ENCODE data around the gene SPSB4.
"Not testable (repeated sequence)": the region's sequence is repeated elsewhere in the genome, so short reads cannot be mapped to it uniquely, and the experiment has no call there.

The SPSB4 gene

DNA sequence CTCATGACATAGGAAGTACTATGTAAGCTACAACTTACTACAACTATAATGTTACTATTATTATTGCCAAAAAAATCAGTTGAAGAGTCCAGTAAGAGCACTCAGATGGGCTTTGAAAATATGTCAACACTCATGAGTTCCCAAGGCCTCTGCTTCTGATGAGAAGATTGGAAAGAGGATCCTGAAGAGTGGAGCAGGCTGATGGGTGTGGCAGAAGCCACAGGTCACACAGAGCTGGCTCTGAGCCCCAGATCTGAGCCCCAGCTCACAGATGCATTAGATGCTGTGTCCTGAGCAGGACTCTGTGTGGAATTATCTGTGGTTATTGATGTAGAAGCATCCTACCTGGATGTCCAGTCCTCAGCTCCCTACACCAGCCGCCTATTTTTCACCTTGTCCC lies 65.6 kb downstream of the SPSB4 start:
- no peak for DNase-seq (ENCODE audit: low spot score)

DNA sequence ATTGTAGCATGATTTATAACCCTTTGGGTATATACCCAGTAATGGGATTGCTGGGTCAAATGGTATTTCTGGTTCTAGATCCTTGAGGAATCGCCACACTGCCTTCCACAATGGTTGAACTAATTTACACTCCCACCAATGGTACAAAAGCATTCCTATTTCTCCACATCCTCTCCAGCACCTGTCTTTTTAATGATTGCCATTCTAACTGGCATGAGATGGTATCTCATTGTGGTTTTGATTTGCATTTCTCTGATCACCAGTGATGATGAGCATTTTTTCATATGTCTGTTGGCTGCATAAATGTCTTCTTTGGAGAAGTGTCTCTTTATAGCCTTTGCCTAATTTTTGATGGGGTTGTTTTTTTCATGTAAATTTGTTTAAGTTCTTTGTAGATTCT lies 66.8 kb downstream of the SPSB4 start:
- DNase-seq (ENCODE audit: low spot score): not testable (repeated sequence)

DNA sequence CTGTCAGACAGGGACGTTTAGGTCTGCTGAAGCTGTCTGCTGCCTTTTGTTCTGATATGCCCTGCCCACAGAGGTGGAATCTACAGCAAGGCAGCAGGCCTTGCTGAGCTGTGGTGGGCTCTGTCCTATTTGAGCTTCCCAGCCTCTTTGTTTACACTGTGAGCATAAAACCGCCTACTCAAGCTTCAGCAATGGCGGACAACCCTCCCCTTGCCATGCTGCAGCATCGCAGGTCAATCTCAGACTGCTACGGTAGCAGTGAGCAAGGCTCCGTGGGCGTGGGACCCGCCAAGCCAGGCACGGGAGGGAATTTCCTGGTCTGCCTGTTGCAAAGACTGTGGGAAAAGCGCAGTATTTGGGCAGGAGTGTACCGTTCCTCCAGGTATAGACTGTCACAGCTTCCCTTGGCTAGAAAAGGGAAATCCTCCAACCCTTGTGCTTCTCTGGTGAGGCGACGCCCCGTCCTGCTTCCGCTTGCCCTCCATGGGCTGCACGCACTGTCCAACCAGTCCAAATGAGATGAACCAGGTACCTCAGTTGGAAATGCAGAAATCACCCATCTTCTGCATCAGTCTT lies 71.4 kb downstream of the SPSB4 start:
- DNase-seq (ENCODE audit: low spot score): no peak

GRCh38 chr3:141123677-141124410 lies 72.7 kb downstream of the SPSB4 start:
- DNase-seq (ENCODE audit: low spot score): no peak

- no peak for DNase-seq (ENCODE audit: low spot score)
Measured at GRCh38 chr3:141124715-141125114, 73.6 kb downstream of the SPSB4 start.

DNA sequence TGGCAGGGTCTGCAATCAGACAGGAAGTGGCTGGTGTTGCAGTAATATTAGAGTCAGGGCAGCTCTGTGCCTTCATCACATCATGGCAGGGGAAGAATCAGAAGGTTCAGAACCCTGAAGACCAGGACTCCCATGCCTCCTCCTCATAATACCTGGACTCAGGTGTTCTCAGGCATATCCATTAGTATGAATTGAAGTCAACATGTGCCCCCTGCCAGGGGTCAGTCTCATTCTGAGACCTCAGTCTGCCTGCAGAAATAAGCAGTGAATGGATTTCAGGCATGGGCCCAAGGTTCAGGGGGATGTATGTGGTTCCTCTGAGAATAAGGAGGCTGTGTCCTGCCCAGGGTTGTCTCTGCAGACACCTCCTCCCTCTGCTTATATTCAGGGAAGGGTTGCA lies 74.2 kb downstream of the SPSB4 start:
- no peak for DNase-seq (ENCODE audit: low spot score)

DNA sequence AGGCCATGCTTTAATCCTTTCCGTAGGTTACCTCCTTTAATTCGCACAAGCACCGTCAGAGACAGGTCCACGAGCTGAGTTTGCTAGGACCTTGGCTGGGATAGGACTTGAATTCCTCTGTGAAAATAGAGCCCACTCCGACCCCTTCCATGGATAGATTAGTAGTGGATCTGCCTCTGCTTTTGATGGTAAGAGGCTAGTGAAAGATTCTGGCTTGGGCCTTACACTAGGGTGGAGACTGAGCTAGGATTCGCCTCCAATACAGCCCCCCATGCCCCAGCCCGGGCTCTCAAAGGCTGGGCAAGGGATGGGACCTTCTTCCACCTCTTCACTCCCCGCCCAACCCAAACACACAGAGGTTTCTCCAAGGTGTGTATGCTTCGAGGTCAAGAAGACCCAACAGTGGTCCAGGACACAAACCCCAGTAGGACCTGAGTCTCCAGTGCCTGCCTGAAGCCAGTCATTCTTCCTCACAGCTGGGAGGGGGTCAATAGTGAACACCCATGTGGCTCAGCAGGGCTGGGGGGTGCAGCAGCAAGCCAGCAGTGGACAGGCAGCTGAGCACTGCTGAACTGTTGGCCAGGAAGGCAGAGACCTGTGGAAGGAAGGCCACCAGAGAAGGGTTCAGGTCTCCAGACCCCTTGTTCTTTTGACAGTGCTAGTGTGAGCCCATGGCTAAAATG lies 75.7 kb downstream of the SPSB4 start:
- DNase-seq (ENCODE audit: low spot score): no peak

GRCh38 chr3:141127344-141128125 lies 76.4 kb downstream of the SPSB4 start:
- no peak for DNase-seq (ENCODE audit: low spot score)

GRCh38 chr3:141128126-141128777 lies 77.1 kb downstream of the SPSB4 start:
- no peak for DNase-seq (ENCODE audit: low spot score)

DNA sequence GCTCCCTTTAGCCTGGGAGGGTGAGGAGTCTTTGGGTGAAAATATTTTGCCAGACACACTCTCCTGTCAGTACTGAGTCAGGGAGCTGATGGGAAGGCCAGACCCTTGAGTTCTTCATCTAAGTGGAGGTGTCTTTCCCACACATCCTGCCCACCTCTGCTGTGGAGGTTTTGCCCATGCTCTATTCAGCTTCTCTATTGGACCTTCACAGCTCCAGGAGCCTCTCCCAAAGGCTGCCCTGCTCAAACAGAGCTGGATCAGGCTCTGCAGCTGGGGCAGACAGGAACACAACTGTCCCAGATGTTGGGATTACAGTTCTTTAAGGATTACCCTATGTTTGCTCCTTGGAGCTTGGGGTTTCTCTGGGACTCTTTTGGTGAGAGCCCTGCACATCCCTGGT lies 77.9 kb downstream of the SPSB4 start:
- DNase-seq (ENCODE audit: low spot score): no peak

GRCh38 chr3:141129541-141130011 lies 78.4 kb downstream of the SPSB4 start:
- no peak for DNase-seq (ENCODE audit: low spot score)

DNA sequence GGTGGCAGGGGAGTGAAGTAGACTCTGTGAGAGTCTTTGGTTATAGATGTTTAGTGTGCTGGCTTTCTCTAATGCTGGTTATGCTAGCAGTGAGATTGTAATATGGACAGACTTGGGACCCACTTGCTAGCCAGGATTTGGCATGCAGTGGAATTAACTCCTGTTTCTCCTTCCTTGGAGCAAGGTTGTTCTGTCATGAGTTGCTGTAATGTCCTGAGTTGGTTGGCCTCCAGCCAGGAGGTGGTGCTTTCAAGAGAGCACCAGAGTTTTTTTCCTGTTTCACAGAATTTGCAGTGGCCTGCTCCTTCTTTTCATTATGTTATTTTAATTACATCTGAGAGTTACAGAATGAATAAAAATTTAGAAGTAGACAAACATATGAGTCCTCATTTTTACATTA lies 92.4 kb downstream of the SPSB4 start:
- DNase-seq (ENCODE audit: low spot score): no peak

DNA sequence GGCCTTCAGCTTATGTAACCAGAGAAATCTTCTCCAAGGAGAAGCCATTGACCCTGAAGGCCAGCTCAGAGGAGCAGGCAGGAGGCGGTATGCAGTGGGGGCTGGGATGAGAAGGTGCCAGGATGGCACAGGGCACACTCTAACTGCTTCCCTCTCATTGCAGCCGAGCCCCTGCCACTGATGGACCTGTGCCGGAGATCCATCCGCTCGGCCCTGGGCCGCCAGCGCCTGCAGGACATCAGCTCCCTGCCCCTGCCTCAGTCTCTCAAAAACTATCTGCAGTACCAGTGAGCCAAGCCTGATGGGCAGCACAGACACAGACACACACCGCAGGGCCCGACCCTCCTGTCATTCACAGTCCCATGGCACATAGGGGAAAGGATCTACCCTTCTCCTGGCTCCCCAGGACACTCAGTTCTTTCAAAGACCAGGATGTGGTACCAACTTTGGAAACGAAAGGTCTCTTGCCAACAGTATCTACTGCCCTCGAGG lies 95.9 kb downstream of the SPSB4 start:
- DNase-seq (ENCODE audit: low spot score): no peak

DNA sequence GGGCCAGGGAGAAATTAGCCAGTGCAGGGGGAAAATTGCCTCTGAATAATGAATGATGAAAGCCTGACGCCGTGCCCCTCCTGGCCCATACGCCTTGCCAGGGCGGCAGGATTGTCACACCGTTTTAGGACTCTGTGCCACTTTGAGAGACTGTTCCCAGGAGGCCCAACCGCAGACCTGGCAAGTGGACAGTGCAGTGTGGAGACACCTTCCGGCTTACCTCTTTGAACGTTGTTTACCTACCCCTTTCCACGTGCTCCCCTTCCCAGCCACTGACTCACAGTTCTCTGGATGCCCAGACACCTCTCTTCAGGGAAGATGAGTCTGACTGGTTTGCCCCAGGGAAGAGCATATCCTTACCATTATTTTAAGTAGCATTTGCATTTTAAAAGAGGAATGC lies 96.5 kb downstream of the SPSB4 start:
- DNase-seq (ENCODE audit: low spot score): no peak

DNA sequence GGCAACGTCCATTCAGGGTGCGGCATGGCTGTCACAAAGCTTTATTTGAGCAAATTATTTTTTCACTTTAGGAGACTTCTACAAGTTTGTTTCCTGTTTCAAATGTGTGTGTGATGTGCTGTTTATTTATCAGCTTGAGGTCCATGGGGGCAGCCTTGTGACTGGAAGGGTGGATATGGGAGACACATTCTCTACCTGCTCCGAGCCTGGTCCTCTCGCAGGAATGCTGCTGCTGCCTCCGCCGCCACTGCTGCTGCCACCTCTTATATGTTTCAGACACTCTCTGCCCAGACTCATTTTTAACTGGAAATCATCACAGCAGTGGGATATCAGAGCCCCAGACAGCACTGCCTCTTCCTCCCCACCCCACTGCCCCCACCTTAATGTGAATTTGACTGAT lies 97.0 kb downstream of the SPSB4 start:
- no peak for DNase-seq (ENCODE audit: low spot score)

DNA sequence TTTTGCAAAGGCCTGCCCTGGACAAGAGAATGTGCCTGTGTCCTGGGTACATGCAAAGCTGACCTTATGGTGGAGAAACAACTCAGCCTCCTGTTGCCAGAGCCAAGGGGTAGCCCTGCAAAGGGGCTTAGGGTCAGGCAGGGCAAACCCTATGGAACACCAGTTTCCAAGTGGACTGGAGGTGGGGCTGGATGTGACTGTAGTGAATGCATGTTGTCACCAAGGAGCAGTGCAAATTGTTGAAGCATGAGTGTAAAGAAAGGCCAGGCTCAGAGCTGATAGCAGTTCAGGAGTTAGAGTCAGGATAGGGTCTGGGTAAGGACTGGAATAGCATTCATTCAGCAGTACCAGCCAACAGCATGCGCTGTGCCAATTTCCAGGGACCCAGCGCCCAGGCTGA lies 97.6 kb downstream of the SPSB4 start:
- no peak for DNase-seq (ENCODE audit: low spot score)

GRCh38 chr3:141150081-141150830 lies 99.1 kb downstream of the SPSB4 start:
- DNase-seq (ENCODE audit: low spot score): no peak

DNA sequence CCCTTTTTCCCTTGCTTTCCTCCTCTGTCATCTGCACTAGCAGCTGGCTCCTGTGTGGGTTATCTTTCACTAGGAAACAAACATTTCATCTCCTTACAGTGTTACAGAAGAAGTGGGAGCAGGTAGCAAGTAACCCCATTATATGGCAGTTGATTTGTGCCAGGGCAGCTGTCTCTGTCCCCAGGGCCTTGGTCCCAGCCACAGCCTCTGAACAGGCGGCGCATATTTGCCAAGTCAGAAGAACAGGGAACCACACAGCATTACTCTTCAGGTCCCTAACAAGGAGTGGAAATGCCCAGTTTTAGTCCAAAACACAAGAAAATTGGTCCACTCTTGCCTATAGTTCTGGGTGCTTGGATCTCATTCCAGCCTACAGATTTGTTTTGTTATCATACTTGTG lies 99.8 kb downstream of the SPSB4 start:
- DNase-seq (ENCODE audit: low spot score): no peak

GRCh38 chr3:141151439-141151838 lies 100.3 kb downstream of the SPSB4 start:
- no peak for DNase-seq (ENCODE audit: low spot score)

DNA sequence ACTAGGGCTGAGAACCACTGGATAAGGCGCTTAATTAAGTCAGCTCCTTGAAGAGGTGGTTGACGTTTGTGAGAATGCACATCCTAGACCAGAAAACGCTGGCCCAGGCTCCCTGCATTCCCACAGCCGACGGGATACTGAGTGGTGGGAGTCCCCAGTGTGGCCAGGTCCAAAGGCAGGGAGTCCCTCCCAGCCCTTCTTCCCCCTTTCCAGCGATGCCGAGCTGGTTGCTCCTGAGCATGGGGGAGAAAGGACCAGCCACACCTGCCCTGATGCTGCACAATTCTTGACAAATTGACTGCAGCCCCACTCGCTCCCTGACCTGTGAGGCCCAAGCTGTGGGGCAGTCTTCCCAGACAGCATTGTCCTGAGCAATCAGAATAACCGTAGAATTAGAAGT lies 101.0 kb downstream of the SPSB4 start:
- DNase-seq (ENCODE audit: low spot score): no peak
